Measurements from ENCODE around the gene PCNP.

DNA sequence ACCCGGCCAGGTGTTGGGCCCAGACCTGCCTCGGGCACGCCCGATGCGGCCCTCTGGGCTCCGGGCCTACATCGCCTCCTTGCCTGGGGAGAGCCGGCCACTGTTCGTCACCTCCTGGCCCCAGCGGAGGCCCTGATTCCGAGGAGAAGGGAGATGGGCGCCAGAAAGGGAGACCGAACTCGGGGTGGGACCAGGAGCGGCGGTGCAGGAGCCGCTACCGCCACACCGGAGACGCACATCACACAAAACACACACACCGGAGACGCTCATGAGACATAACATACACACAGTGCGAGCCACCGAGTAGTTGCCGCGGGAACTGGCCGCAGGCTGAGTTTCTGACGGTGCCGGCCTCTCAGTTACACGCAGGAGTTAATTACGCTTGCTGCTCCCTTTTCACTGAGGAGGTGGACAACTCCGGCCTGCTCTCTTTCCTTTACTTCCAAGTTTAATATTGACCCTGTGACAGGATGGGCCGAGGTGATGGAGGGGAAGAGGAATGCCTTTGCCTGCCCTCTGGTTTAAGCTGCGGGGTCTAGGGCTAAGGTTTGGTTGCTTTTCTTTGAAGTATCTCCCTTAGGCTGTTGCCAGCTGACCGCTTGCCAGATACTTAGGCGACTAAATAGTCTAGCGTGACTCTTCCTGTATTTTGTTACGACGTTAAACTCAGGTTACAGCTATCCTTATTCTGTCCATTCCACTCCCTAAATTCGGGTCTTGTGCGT, 570 bp downstream of the PCNP start:
- peak; percentile 14; the same call in 1 of the 2 replicates for TF ChIP-seq POLR2A (IDR thresholded peaks at IDR 0.05; ENCODE audit: low read depth, low read length)
- 0 out of 2 replicates have a peak, but pooled peaks have one; percentile 25 for TF ChIP-seq TAF1 (IDR thresholded peaks at IDR 0.05; ENCODE audit: borderline replicate concordance, low read depth, low read length)
- TF ChIP-seq POLR2AphosphoS5 (IDR thresholded peaks at IDR 0.05; ENCODE audit: low read depth, low read length), result no peak; the same call in 1 of the 2 replicates
